Hepatocyte (in vitro differentiated cells): ENCODE measurements around the gene CTCFL. TPM values are rescaled to one million over a fixed set of nuclear protein-coding genes. Genes with fewer than 3 reads are reported as not detected.
"Not testable (repeated sequence)": the region's sequence is repeated elsewhere in the genome, so short reads cannot be mapped to it uniquely, and the experiment has no call there.

ENCODE experiments used
- DNase-seq: peaks from one replicate; pipeline ENCODE4 v3.0.0-alpha.2; 2016; ENCODE audit warnings: low spot score
- H2AFZ ChIP-seq: fragments of 200-600 bp; sonication (generic); 2 replicates; pipeline ENCODE4 v1.6.0; 2016; ENCODE audit warnings: antibody characterized with exemption, mild to moderate bottlenecking
- H3K27ac ChIP-seq: fragments of 200-600 bp; sonication (generic); 2 replicates; pipeline ENCODE4 v1.5.1; 2016; ENCODE audit warnings: mild to moderate bottlenecking
- H3K27me3 ChIP-seq: fragments of 200-600 bp; sonication (generic); 2 replicates; pipeline ENCODE4 v1.6.1; 2016
- H3K36me3 ChIP-seq: fragments of 200-600 bp; sonication (generic); replicated peaks from 2 replicates; pipeline ENCODE4 v1.5.1; 2016; ENCODE audit warnings: low read depth; ENCODE audit not compliant: insufficient read depth
- H3K4me1 ChIP-seq: fragments of 200-600 bp; sonication (generic); 2 replicates; pipeline ENCODE4 v1.5.1; 2016; ENCODE audit warnings: mild to moderate bottlenecking, moderate library complexity; ENCODE audit not compliant: insufficient read depth
- H3K4me2 ChIP-seq: fragments of 200-600 bp; sonication (generic); 2 replicates; pipeline ENCODE4 v1.6.0; 2016
- H3K4me3 ChIP-seq: fragments of 200-600 bp; sonication (generic); 2 replicates; pipeline ENCODE4 v1.5.1; 2016; ENCODE audit warnings: mild to moderate bottlenecking
- H3K79me2 ChIP-seq: fragments of 200-600 bp; sonication (generic); 2 replicates; pipeline ENCODE4 v1.6.0; 2017; ENCODE audit warnings: mild to moderate bottlenecking
- H3K9me2 ChIP-seq: fragments of 200-600 bp; sonication (generic); replicated peaks from 2 replicates; pipeline ENCODE4 v1.6.0; 2017; ENCODE audit warnings: mild to moderate bottlenecking; ENCODE audit not compliant: insufficient read depth
- H3K9me3 ChIP-seq: fragments of 200-600 bp; sonication (generic); 2 replicates; pipeline ENCODE4 v1.5.1; 2016; ENCODE audit warnings: low read depth, mild to moderate bottlenecking
- H4K20me1 ChIP-seq: fragments of 200-600 bp; sonication (generic); 2 replicates; pipeline ENCODE4 v1.6.0; 2016; ENCODE audit warnings: mild to moderate bottlenecking; ENCODE audit not compliant: insufficient read depth, poor library complexity, severe bottlenecking
- EZH2 ChIP-seq: fragments of 200-600 bp; sonication (generic); IDR thresholded peaks from 2 replicates; pipeline ENCODE4 v1.6.1; 2016; ENCODE audit warnings: antibody characterized with exemption, mild to moderate bottlenecking, borderline replicate concordance
- EZH2phosphoT487 ChIP-seq: fragments of 200-600 bp; sonication (generic); IDR thresholded peaks from one replicate; pipeline ENCODE4 v1.6.1; 2018; ENCODE audit warnings: antibody characterized with exemption, mild to moderate bottlenecking, low read depth, moderate library complexity; ENCODE audit not compliant: unreplicated experiment, severe bottlenecking
- WGBS: methylation state at CpG from one replicate; pipeline ENCODE4 v1.1.6; 2016; ENCODE audit warnings: low lambda C conversion rate; ENCODE audit errors: missing lambda C conversion rate; 5-methylcytosine and 5-hydroxymethylcytosine counted together
- polyA plus RNA-seq: library from polyadenylated mRNA; unstranded; fragments of >200 nt; fragmentation: Nextera tagmentation; extraction: Ambion mirVana; gene quantifications from 2 replicates; pipeline ENCODE4 v1.2.1, GENCODE V29; 2016
- total RNA-seq: library from RNA; depleted of rRNA; stranded (reverse); fragments of >200 nt; gene quantifications from 2 replicates; pipeline ENCODE4 v1.2.3, GENCODE V29; 2014
- TF ChIP-seq, protein P1 (sequence below): fragments of 200-600 bp; sonication (generic); IDR thresholded peaks from 2 replicates; pipeline ENCODE4 v1.5.1; 2016; ENCODE audit warnings: antibody characterized with exemption, mild to moderate bottlenecking; ENCODE audit not compliant: poor library complexity

CTCFL gene
- total and polyA plus RNA-seq, 2 experiments from 2014 or later: not detected

DNA sequence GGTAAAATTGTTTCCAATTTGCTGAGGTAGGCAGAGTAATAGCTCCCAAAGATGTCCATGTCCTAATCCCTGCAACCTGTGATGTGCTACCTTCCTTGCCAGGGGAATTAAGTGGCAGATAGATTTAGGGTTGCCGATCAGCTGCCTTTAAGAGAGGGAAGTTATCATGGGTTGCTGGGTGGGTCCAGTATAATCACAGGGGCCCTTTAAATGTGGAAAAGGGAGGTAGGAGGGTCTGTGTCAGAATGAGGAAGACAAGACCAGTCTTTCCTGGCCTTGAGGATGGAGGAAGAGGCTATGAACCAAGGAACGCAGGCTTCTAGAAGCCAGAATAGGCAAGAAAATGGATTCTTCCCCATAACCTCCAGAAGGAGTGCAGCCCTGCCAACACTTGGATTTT is 50.7 kb downstream of the CTCFL start:
- H3K4me1 ChIP-seq: no peaks in the 10 kb centered on the region
- H2AFZ ChIP-seq: no peak overlapping the region
- H3K9me3 ChIP-seq: no peaks in the 10 kb centered on the region
- H3K4me3 ChIP-seq: no peak overlapping the region
- 86% methylated on average over 2 of the region's 2 CpGs for WGBS
- H3K79me2 ChIP-seq: no peaks in the 10 kb centered on the region
- no peak overlapping the region for H3K27ac ChIP-seq
- no peak overlapping the region for H3K4me2 ChIP-seq
- no peaks in the 10 kb centered on the region for H3K9me2 ChIP-seq
- no peak for TF ChIP-seq EZH2
- TF ChIP-seq EZH2phosphoT487: no peak
- TF ChIP-seq, protein P1, sequence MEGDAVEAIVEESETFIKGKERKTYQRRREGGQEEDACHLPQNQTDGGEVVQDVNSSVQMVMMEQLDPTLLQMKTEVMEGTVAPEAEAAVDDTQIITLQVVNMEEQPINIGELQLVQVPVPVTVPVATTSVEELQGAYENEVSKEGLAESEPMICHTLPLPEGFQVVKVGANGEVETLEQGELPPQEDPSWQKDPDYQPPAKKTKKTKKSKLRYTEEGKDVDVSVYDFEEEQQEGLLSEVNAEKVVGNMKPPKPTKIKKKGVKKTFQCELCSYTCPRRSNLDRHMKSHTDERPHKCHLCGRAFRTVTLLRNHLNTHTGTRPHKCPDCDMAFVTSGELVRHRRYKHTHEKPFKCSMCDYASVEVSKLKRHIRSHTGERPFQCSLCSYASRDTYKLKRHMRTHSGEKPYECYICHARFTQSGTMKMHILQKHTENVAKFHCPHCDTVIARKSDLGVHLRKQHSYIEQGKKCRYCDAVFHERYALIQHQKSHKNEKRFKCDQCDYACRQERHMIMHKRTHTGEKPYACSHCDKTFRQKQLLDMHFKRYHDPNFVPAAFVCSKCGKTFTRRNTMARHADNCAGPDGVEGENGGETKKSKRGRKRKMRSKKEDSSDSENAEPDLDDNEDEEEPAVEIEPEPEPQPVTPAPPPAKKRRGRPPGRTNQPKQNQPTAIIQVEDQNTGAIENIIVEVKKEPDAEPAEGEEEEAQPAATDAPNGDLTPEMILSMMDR: no peak
- peaks cover 12% of the 10 kb centered on the region for H3K27me3 ChIP-seq
- no peaks in the 10 kb centered on the region for H4K20me1 ChIP-seq
- no peaks in the 10 kb centered on the region for H3K36me3 ChIP-seq
- no peak for DNase-seq

DNA sequence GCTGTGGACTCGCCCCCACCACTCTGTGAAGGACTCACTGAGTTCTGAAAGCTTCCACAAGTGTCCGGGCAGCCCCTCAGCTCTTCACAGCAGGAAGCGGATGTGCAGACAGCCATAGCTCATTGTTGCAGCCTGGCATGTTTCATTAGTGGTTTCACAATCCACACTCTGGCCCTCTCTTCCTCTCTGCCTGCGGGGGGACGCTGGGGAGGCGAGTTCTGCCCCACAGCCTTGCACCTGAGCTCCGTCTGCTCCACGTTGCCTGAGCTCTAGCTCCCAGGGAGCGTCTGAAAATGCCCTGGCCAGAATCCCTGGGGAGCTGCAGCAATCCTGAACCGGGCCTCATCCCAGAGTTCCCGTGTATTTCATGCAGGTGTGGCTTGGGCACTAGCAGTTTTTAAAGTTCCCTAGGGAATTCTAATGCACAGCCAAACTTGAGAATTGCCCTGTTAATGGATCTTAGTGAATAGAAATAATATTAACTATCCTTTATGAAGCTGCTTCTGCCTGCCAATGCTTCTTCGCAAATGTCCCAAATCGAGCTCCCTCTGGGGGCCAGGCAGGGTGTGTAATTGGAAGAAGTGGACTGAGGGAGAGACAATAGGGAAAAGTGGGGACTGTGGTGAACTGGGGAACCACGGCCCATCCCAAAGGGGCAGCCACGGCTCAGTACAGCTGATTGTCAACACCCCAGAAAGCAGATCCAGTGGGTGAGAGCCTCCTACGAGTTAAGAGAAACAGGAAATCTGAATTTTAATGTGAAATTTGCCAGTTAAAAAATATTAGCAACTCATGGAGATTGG is 51.5 kb downstream of the CTCFL start:
- no peaks in the 10 kb centered on the region for H3K4me1 ChIP-seq
- no peaks in the 10 kb centered on the region for H3K9me2 ChIP-seq
- no peak overlapping the region for H2AFZ ChIP-seq
- H3K4me2 ChIP-seq: no peak overlapping the region
- H3K9me3 ChIP-seq: no peaks in the 10 kb centered on the region
- H3K36me3 ChIP-seq: no peaks in the 10 kb centered on the region
- no peak for DNase-seq
- no peaks in the 10 kb centered on the region for H4K20me1 ChIP-seq
- 52% methylated on average over 15 of the region's 16 CpGs for WGBS
- no peaks in the 10 kb centered on the region for H3K79me2 ChIP-seq
- peaks cover 20% of the 10 kb centered on the region for H3K27me3 ChIP-seq
- TF ChIP-seq EZH2 (no peak), EZH2phosphoT487 (no peak)
- TF ChIP-seq, protein P1: no peak
- no peak overlapping the region for H3K4me3 ChIP-seq
- H3K27ac ChIP-seq: no peak overlapping the region

DNA sequence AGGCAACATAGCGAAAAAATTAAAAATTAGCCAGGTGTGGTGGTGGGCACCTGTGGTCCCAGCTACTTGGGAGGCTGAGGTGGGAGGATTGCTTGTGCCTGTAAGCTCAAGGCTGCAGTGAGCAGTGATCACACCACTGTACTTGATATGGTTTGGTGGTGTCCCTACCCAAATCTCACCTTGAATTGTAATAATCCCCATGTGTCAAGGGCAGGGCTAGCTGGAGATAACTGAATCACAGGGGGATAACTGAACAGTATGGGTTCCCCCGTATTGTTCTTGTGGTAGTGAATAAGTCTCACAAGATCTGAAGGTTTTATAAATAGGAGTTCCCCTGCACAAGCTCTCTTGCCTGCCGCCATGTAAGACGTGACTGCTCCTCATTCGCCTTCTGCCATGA is 52.5 kb downstream of the CTCFL start:
- H3K27me3 ChIP-seq: peaks cover 20% of the 10 kb centered on the region
- H3K4me3 ChIP-seq, H3K9me2 ChIP-seq, H3K9me3 ChIP-seq, H3K27ac ChIP-seq, H3K36me3 ChIP-seq, H3K4me1 ChIP-seq, H4K20me1 ChIP-seq, H3K4me2 ChIP-seq, H3K79me2 ChIP-seq, H2AFZ ChIP-seq, DNase-seq: not testable (repeated sequence)
- WGBS: 87% methylated on average over 5 of the region's 5 CpGs

GRCh38 chr20:57471496-57472372 is 53.2 kb downstream of the CTCFL start:
- no peak overlapping the region for H3K27ac ChIP-seq
- H3K4me2 ChIP-seq: no peak overlapping the region
- H3K27me3 ChIP-seq: peaks cover 20% of the 10 kb centered on the region
- WGBS: 85% methylated on average over 12 of the region's 12 CpGs
- H2AFZ ChIP-seq: no peak overlapping the region
- no peaks in the 10 kb centered on the region for H3K4me1 ChIP-seq
- H3K79me2 ChIP-seq: no peaks in the 10 kb centered on the region
- no peaks in the 10 kb centered on the region for H4K20me1 ChIP-seq
- no peaks in the 10 kb centered on the region for H3K9me2 ChIP-seq
- DNase-seq: no peak
- H3K9me3 ChIP-seq: no peaks in the 10 kb centered on the region
- H3K36me3 ChIP-seq: no peaks in the 10 kb centered on the region
- TF ChIP-seq, protein P1: no peak
- TF ChIP-seq EZH2 (no peak), EZH2phosphoT487 (no peak)
- H3K4me3 ChIP-seq: no peak overlapping the region
